ENCODE results near the gene NTN4.

Gene NTN4

GRCh38 chr12:95733141-95733825 lies 57.3 kb downstream of the NTN4 start:
- no peaks in the 10 kb centered on the region for H3K9me3 ChIP-seq
- no peaks in the 10 kb centered on the region for H3K4me1 ChIP-seq
- no peak for DNase-seq
- no peaks in the 10 kb centered on the region for H3K27me3 ChIP-seq
- no peak for TF ChIP-seq CTCF (IDR thresholded peaks at IDR 0.05; ENCODE audit: low read depth, low read length)
- no peak overlapping the region for H3K4me3 ChIP-seq (ENCODE audit: low read depth, low read length)
- no peaks in the 10 kb centered on the region for H3K36me3 ChIP-seq

GRCh38 chr12:95731519-95731958 lies 59.0 kb downstream of the NTN4 start:
- no peak for TF ChIP-seq CTCF (IDR thresholded peaks at IDR 0.05; ENCODE audit: low read depth, low read length)
- no peak for DNase-seq
- no peaks in the 10 kb centered on the region for H3K9me3 ChIP-seq

GRCh38 chr12:95730457-95730856 lies 60.1 kb downstream of the NTN4 start:
- H3K36me3 ChIP-seq: no peaks in the 10 kb centered on the region
- TF ChIP-seq CTCF (IDR thresholded peaks at IDR 0.05; ENCODE audit: low read depth, low read length): no peak
- no peak overlapping the region for H3K4me3 ChIP-seq (ENCODE audit: low read depth, low read length)
- H3K27me3 ChIP-seq: no peaks in the 10 kb centered on the region
- no peak for DNase-seq
- no peaks in the 10 kb centered on the region for H3K9me3 ChIP-seq
- H3K4me1 ChIP-seq: no peaks in the 10 kb centered on the region

More at GRCh38 chr12:95731519-95731958, 59.0 kb downstream of the NTN4 start:
- no peaks in the 10 kb centered on the region for H3K27me3 ChIP-seq
- no peak overlapping the region for H3K4me3 ChIP-seq (ENCODE audit: low read depth, low read length)
- H3K4me1 ChIP-seq: no peaks in the 10 kb centered on the region
- H3K36me3 ChIP-seq: no peaks in the 10 kb centered on the region

- Histone ChIP-seq H3K9me3 (no peaks in the 10 kb centered on the region), H3K4me3 (ENCODE audit: low read depth, low read length) (no peak overlapping the region), H3K4me1 (no peaks in the 10 kb centered on the region), H3K36me3 (no peaks in the 10 kb centered on the region), H3K27me3 (peaks cover 3% of the 10 kb centered on the region; the same call in 1 of the 2 replicates)
- DNase-seq: no peak
- TF ChIP-seq CTCF (IDR thresholded peaks at IDR 0.05; ENCODE audit: low read depth, low read length): no peak
These were observed 63.7 kb downstream of the NTN4 start for GRCh38 chr12:95726903-95727302.

DNA sequence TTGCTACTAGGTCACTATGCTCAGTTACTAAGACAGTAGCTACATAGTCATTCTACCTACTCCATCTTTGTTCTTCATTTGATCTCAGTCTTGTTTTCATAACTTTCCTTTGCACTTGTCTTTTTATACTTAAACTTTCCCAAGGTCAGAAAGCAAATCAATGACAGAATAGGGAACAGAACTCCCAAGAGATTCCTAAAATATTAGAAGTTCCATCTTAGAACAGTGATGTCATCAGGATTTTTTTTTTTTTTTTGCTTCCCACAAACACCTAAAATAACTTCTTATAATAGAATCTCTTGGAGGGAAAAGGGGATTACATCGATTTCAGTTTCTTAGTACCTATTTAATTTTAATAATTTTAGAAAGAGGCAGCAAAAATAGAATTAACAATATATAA lies 65.8 kb downstream of the NTN4 start:
- Histone ChIP-seq H3K9me3 (no peaks in the 10 kb centered on the region), H3K4me1 (no peaks in the 10 kb centered on the region), H3K27me3 (peaks cover 3% of the 10 kb centered on the region; the same call in 1 of the 2 replicates), H3K36me3 (no peaks in the 10 kb centered on the region), H3K4me3 (ENCODE audit: low read depth, low read length) (no peak overlapping the region)
- no peak for TF ChIP-seq CTCF (IDR thresholded peaks at IDR 0.05; ENCODE audit: low read depth, low read length)
- DNase-seq: no peak

GRCh38 chr12:95723693-95724384 lies 66.7 kb downstream of the NTN4 start:
- Histone ChIP-seq H3K4me3 (ENCODE audit: low read depth, low read length) (no peak overlapping the region), H3K9me3 (no peaks in the 10 kb centered on the region), H3K36me3 (no peaks in the 10 kb centered on the region), H3K4me1 (peaks cover 1% of the 10 kb centered on the region; the same call in 1 of the 2 replicates), H3K27me3 (peaks cover 3% of the 10 kb centered on the region; the same call in 1 of the 2 replicates)
- TF ChIP-seq CTCF (IDR thresholded peaks at IDR 0.05; ENCODE audit: low read depth, low read length): no peak
- DNase-seq: no peak

Measured in BE2C (cell line).